Activated B cell treated with CpG ODN at 0.5 μM for 24 hours (primary cell): ENCODE results near the gene TNFRSF4. TPM values are rescaled to one million over a fixed set of nuclear protein-coding genes. Genes with fewer than 3 reads are reported as not detected.
A peak's percentile ranks its signal among the peaks of the same experiment; 100 is the strongest.

Source experiments
- ATAC-seq: fragments of 200-7000 bp; cut with Tn5 transposase; one replicate; pipeline ENCODE4 v1.10.0; 2021; ENCODE audit warnings: low read depth, mild to moderate bottlenecking, moderate library complexity
- CTCF ChIA-PET: fragments of 350-600 bp; sonication (Branson Sonifier 250); formaldehyde crosslinking; loops from one replicate; lab custom pipeline; 2021; ENCODE audit warnings: antibody characterized with exemption; lab: Charles Lee
- POLR2A ChIA-PET: fragments of 350-600 bp; sonication (Branson Sonifier 250); formaldehyde crosslinking; loops from one replicate; lab custom pipeline; 2021; ENCODE audit warnings: antibody characterized with exemption; lab: Charles Lee
- DNase-seq: peaks from one replicate; pipeline ENCODE4 v3.0.0; 2022
- H3K27ac Mint-ChIP-seq: one replicate; pipeline ENCODE4 v1.8.0; 2020; ENCODE audit warnings: mixed read lengths
- H3K27me3 Mint-ChIP-seq: one replicate; pipeline ENCODE4 v1.8.0; 2021; ENCODE audit warnings: mixed read lengths
- H3K36me3 Mint-ChIP-seq: one replicate; pipeline ENCODE4 v1.8.0; 2021; ENCODE audit warnings: low read depth, mixed read lengths
- H3K4me1 Mint-ChIP-seq: one replicate; pipeline ENCODE4 v1.8.0; 2021; ENCODE audit warnings: mixed read lengths
- H3K4me3 Mint-ChIP-seq: one replicate; pipeline ENCODE4 v1.8.0; 2020; ENCODE audit warnings: mild to moderate bottlenecking, mixed read lengths
- H3K9me3 Mint-ChIP-seq: one replicate; pipeline ENCODE4 v1.8.0; 2020; ENCODE audit warnings: mixed read lengths
- CTCF ChIP-seq: fragments of 200-600 bp; IDR thresholded peaks from one replicate; pipeline ENCODE4 v1.8.0; 2022; ENCODE audit warnings: antibody characterized with exemption, mild to moderate bottlenecking
- intact Hi-C: fragments of 100-400 bp; cut with micrococcal nuclease; formaldehyde crosslinking; loops from one replicate; pipeline ENCODE4 v1.15.1; 2024
- total RNA-seq: library from RNA; stranded (reverse); gene quantifications from 2 replicates; pipeline ENCODE4 v1.2.3, GENCODE V29; 2022

TNFRSF4 gene
- total RNA-seq, 1 donor from 2014 or later, result 0.86 TPM

- TF ChIP-seq CTCF, result no peak
- peak overlapping the region; percentile 14 for H3K27ac Mint-ChIP-seq
- CTCF ChIA-PET, result interaction anchor here (1.2 to 1.9 kb wide), 2 partner anchors 10 to 138 kb away, joined by 3 to 7 read pairs; no protein-coding TSS in a partner anchor
- intact Hi-C loops, result no loop called here
- no peak overlapping the region for H3K4me3 Mint-ChIP-seq
- no peak for DNase-seq
- peak; percentile 40 for ATAC-seq
- no peaks in the 10 kb centered on the region for H3K27me3 Mint-ChIP-seq
- H3K36me3 Mint-ChIP-seq, result peaks cover 68% of the 10 kb centered on the region
- H3K9me3 Mint-ChIP-seq, result no peaks in the 10 kb centered on the region
- POLR2A ChIA-PET, result interaction anchor here (0.8 to 1.0 kb wide), 2 partner anchors 10 to 196 kb away, joined by 3 to 4 read pairs; no protein-coding TSS in a partner anchor
- peaks cover 16% of the 10 kb centered on the region for H3K4me1 Mint-ChIP-seq
Measured at GRCh38 chr1:1259951-1260600, 46.1 kb upstream of the TNFRSF4 start.

- POLR2A ChIA-PET, result no interaction called here
- CTCF ChIA-PET, result interaction anchor here (1.9 kb wide), 1 partner anchor 137 kb away, joined by 7 read pairs; no protein-coding TSS in a partner anchor
- no peak overlapping the region for H3K4me3 Mint-ChIP-seq
- no peaks in the 10 kb centered on the region for H3K9me3 Mint-ChIP-seq
- no peaks in the 10 kb centered on the region for H3K27me3 Mint-ChIP-seq
- H3K4me1 Mint-ChIP-seq, result peaks cover 16% of the 10 kb centered on the region
- peaks cover 70% of the 10 kb centered on the region for H3K36me3 Mint-ChIP-seq
- peak overlapping the region; percentile 14 for H3K27ac Mint-ChIP-seq
- no peak for DNase-seq
- no peak for TF ChIP-seq CTCF
- no peak for ATAC-seq
- intact Hi-C loops, result no loop called here
Measured at GRCh38 chr1:1259540-1259939, 45.6 kb upstream of the TNFRSF4 start.

- Mint-ChIP-seq H3K4me3 (no peak overlapping the region), H3K9me3 (no peaks in the 10 kb centered on the region), H3K27me3 (no peaks in the 10 kb centered on the region), H3K36me3 (peaks cover 69% of the 10 kb centered on the region), H3K27ac (no peak overlapping the region), H3K4me1 (peaks cover 16% of the 10 kb centered on the region)
- POLR2A ChIA-PET, result no interaction called here
- CTCF ChIA-PET, result no interaction called here
- intact Hi-C loops, result no loop called here
- no peak for ATAC-seq
- TF ChIP-seq CTCF, result no peak
- DNase-seq, result no peak
Measured at GRCh38 chr1:1259119-1259488, 45.2 kb upstream of the TNFRSF4 start.

GRCh38 chr1:1256956-1257871 lies 43.3 kb upstream of the TNFRSF4 start:
- POLR2A ChIA-PET, result interaction anchor here (0.6 kb wide), 1 partner anchor 96 kb away, joined by 3 read pairs; no protein-coding TSS in a partner anchor
- Mint-ChIP-seq H3K4me3 (no peak overlapping the region), H3K27me3 (no peaks in the 10 kb centered on the region), H3K27ac (no peak overlapping the region), H3K4me1 (peaks cover 16% of the 10 kb centered on the region), H3K36me3 (peaks cover 76% of the 10 kb centered on the region), H3K9me3 (no peaks in the 10 kb centered on the region)
- intact Hi-C loops, result no loop called here
- ATAC-seq (no peak), DNase-seq (no peak)
- CTCF ChIA-PET, result no interaction called here
- no peak for TF ChIP-seq CTCF

GRCh38 chr1:1255611-1256010 lies 41.7 kb upstream of the TNFRSF4 start:
- ATAC-seq, result no peak
- H3K27ac Mint-ChIP-seq, result no peak overlapping the region
- H3K4me1 Mint-ChIP-seq, result peaks cover 18% of the 10 kb centered on the region
- DNase-seq, result no peak
- no peak overlapping the region for H3K4me3 Mint-ChIP-seq
- POLR2A ChIA-PET, result interaction anchor here (0.6 kb wide), 1 partner anchor 47 kb away, joined by 4 read pairs; no protein-coding TSS in a partner anchor
- peaks cover 65% of the 10 kb centered on the region for H3K36me3 Mint-ChIP-seq
- no peaks in the 10 kb centered on the region for H3K27me3 Mint-ChIP-seq
- intact Hi-C loops, result no loop called here
- CTCF ChIA-PET, result interaction anchor here (1.1 kb wide), 1 partner anchor 133 kb away, joined by 4 read pairs; no protein-coding TSS in a partner anchor
- TF ChIP-seq CTCF, result no peak
- no peaks in the 10 kb centered on the region for H3K9me3 Mint-ChIP-seq
